Activated naive CD8-positive, alpha-beta T cell treated with anti-CD3 and anti-CD28 coated beads, Interleukin-2, amount 50 U/mL, for 24 hours (primary cell): ENCODE data around the gene IGSF11.
A peak's percentile ranks its signal among the peaks of the same experiment; 100 is the strongest.

ENCODE experiments used
- ATAC-seq: fragments of 150-1000 bp; cut with Tn5 transposase; one replicate; pipeline ENCODE4 v1.10.0; 2021
- DNase-seq: peaks from one replicate; pipeline ENCODE4 v3.0.0; 2021
- H3K27ac Mint-ChIP-seq: one replicate; pipeline ENCODE4 v1.8.0; 2021; ENCODE audit warnings: mild to moderate bottlenecking, mixed read lengths
- H3K27me3 Mint-ChIP-seq: one replicate; pipeline ENCODE4 v1.8.0; 2021; ENCODE audit warnings: mixed read lengths
- H3K36me3 Mint-ChIP-seq: one replicate; pipeline ENCODE4 v1.8.0; 2021; ENCODE audit warnings: low read depth, mixed read lengths
- H3K4me1 Mint-ChIP-seq: one replicate; pipeline ENCODE4 v1.8.0; 2021; ENCODE audit warnings: mixed read lengths
- H3K4me3 Mint-ChIP-seq: one replicate; pipeline ENCODE4 v1.8.0; 2021; ENCODE audit warnings: mild to moderate bottlenecking, moderate library complexity, mixed read lengths
- H3K9me3 Mint-ChIP-seq: one replicate; pipeline ENCODE4 v1.8.0; 2021; ENCODE audit warnings: mixed read lengths

The IGSF11 gene

GRCh38 chr3:118948146-118948545 is 86.5 kb downstream of the IGSF11 start:
- Mint-ChIP-seq H3K4me1 (peaks cover 20% of the 10 kb centered on the region), H3K27ac (no peak overlapping the region), H3K36me3 (no peaks in the 10 kb centered on the region), H3K9me3 (peaks cover 2% of the 10 kb centered on the region), H3K27me3 (no peaks in the 10 kb centered on the region), H3K4me3 (no peak overlapping the region)
- DNase-seq (no peak), ATAC-seq (no peak)

- H3K9me3 Mint-ChIP-seq = no peaks in the 10 kb centered on the region
- ATAC-seq = no peak
- DNase-seq = no peak
- no peak overlapping the region for H3K4me3 Mint-ChIP-seq
- H3K27me3 Mint-ChIP-seq = no peaks in the 10 kb centered on the region
- no peaks in the 10 kb centered on the region for H3K36me3 Mint-ChIP-seq
- H3K4me1 Mint-ChIP-seq = peaks cover 33% of the 10 kb centered on the region
- H3K27ac Mint-ChIP-seq = no peak overlapping the region
Measured at GRCh38 chr3:118946449-118946848, 88.2 kb downstream of the IGSF11 start.

- H3K27ac Mint-ChIP-seq = no peak overlapping the region
- H3K4me3 Mint-ChIP-seq = no peak overlapping the region
- H3K27me3 Mint-ChIP-seq = no peaks in the 10 kb centered on the region
- no peaks in the 10 kb centered on the region for H3K36me3 Mint-ChIP-seq
- no peaks in the 10 kb centered on the region for H3K9me3 Mint-ChIP-seq
- H3K4me1 Mint-ChIP-seq = peaks cover 34% of the 10 kb centered on the region
- ATAC-seq = no peak
- no peak for DNase-seq
Measured at GRCh38 chr3:118945834-118946233, 88.8 kb downstream of the IGSF11 start.

GRCh38 chr3:118943597-118943996 is 91.0 kb downstream of the IGSF11 start:
- DNase-seq = no peak
- no peak overlapping the region for H3K27ac Mint-ChIP-seq
- H3K4me3 Mint-ChIP-seq = no peak overlapping the region
- H3K27me3 Mint-ChIP-seq = no peaks in the 10 kb centered on the region
- H3K36me3 Mint-ChIP-seq = no peaks in the 10 kb centered on the region
- peaks cover 28% of the 10 kb centered on the region for H3K4me1 Mint-ChIP-seq
- ATAC-seq = no peak
- H3K9me3 Mint-ChIP-seq = peaks cover 3% of the 10 kb centered on the region

- no peak for ATAC-seq
- H3K4me1 Mint-ChIP-seq = peaks cover 25% of the 10 kb centered on the region
Measured at GRCh38 chr3:118942671-118943070, 92.0 kb downstream of the IGSF11 start.

GRCh38 chr3:118942195-118942594 is 92.5 kb downstream of the IGSF11 start:
- Mint-ChIP-seq H3K27me3 (no peaks in the 10 kb centered on the region), H3K9me3 (peaks cover 3% of the 10 kb centered on the region), H3K4me1 (peaks cover 25% of the 10 kb centered on the region), H3K27ac (no peak overlapping the region), H3K4me3 (no peak overlapping the region), H3K36me3 (no peaks in the 10 kb centered on the region)
- no peak for DNase-seq
- no peak for ATAC-seq

More at GRCh38 chr3:118942671-118943070, 92.0 kb downstream of the IGSF11 start:
- DNase-seq = no peak
- H3K36me3 Mint-ChIP-seq = no peaks in the 10 kb centered on the region
- no peaks in the 10 kb centered on the region for H3K27me3 Mint-ChIP-seq
- no peak overlapping the region for H3K27ac Mint-ChIP-seq
- no peak overlapping the region for H3K4me3 Mint-ChIP-seq
- H3K9me3 Mint-ChIP-seq = peaks cover 3% of the 10 kb centered on the region

GRCh38 chr3:118941236-118941635 is 93.4 kb downstream of the IGSF11 start:
- Mint-ChIP-seq H3K27ac (no peak overlapping the region), H3K27me3 (no peaks in the 10 kb centered on the region), H3K9me3 (peaks cover 3% of the 10 kb centered on the region), H3K36me3 (no peaks in the 10 kb centered on the region), H3K4me3 (no peak overlapping the region), H3K4me1 (peaks cover 25% of the 10 kb centered on the region)
- DNase-seq = no peak
- no peak for ATAC-seq

- ATAC-seq = peak; percentile 40
- H3K4me3 Mint-ChIP-seq = no peak overlapping the region
Measured at GRCh38 chr3:118938183-118938961, 96.3 kb downstream of the IGSF11 start.

GRCh38 chr3:118936811-118937210 is 97.8 kb downstream of the IGSF11 start:
- Mint-ChIP-seq H3K4me3 (no peak overlapping the region), H3K27me3 (no peaks in the 10 kb centered on the region), H3K27ac (no peak overlapping the region), H3K36me3 (no peaks in the 10 kb centered on the region), H3K4me1 (peaks cover 11% of the 10 kb centered on the region), H3K9me3 (peaks cover 3% of the 10 kb centered on the region)
- no peak for DNase-seq
- no peak for ATAC-seq

More at GRCh38 chr3:118938183-118938961, 96.3 kb downstream of the IGSF11 start:
- Mint-ChIP-seq H3K9me3 (peaks cover 3% of the 10 kb centered on the region), H3K27ac (no peak overlapping the region), H3K36me3 (no peaks in the 10 kb centered on the region), H3K27me3 (no peaks in the 10 kb centered on the region), H3K4me1 (peaks cover 21% of the 10 kb centered on the region)
- DNase-seq = no peak

GRCh38 chr3:118932822-118933558 is 101.7 kb downstream of the IGSF11 start:
- Mint-ChIP-seq H3K27ac (no peak overlapping the region), H3K36me3 (no peaks in the 10 kb centered on the region), H3K4me1 (no peaks in the 10 kb centered on the region), H3K27me3 (no peaks in the 10 kb centered on the region), H3K9me3 (no peaks in the 10 kb centered on the region), H3K4me3 (no peak overlapping the region)
- ATAC-seq (no peak), DNase-seq (no peak)

- ATAC-seq = no peak
- no peak overlapping the region for H3K4me3 Mint-ChIP-seq
- no peaks in the 10 kb centered on the region for H3K27me3 Mint-ChIP-seq
- DNase-seq = no peak
- no peak overlapping the region for H3K27ac Mint-ChIP-seq
- no peaks in the 10 kb centered on the region for H3K9me3 Mint-ChIP-seq
- H3K36me3 Mint-ChIP-seq = no peaks in the 10 kb centered on the region
- no peaks in the 10 kb centered on the region for H3K4me1 Mint-ChIP-seq
Measured at GRCh38 chr3:118931996-118932395, 102.7 kb downstream of the IGSF11 start.

- no peak for DNase-seq
- H3K9me3 Mint-ChIP-seq = no peaks in the 10 kb centered on the region
Measured at GRCh38 chr3:118927449-118927848, 107.2 kb downstream of the IGSF11 start.

GRCh38 chr3:118912188-118912587 is 122.5 kb downstream of the IGSF11 start:
- H3K4me1 Mint-ChIP-seq = no peaks in the 10 kb centered on the region
- H3K36me3 Mint-ChIP-seq = no peaks in the 10 kb centered on the region
- ATAC-seq (no peak), DNase-seq (no peak)
- no peak overlapping the region for H3K4me3 Mint-ChIP-seq
- H3K27me3 Mint-ChIP-seq = peaks cover 3% of the 10 kb centered on the region
- no peak overlapping the region for H3K27ac Mint-ChIP-seq
- no peaks in the 10 kb centered on the region for H3K9me3 Mint-ChIP-seq

More at GRCh38 chr3:118927449-118927848, 107.2 kb downstream of the IGSF11 start:
- Mint-ChIP-seq H3K36me3 (no peaks in the 10 kb centered on the region), H3K27me3 (no peaks in the 10 kb centered on the region), H3K27ac (no peak overlapping the region), H3K4me3 (no peak overlapping the region), H3K4me1 (no peaks in the 10 kb centered on the region)
- no peak for ATAC-seq

- H3K9me3 Mint-ChIP-seq = no peaks in the 10 kb centered on the region
- H3K4me3 Mint-ChIP-seq = no peak overlapping the region
- DNase-seq (no peak), ATAC-seq (no peak)
- peaks cover 3% of the 10 kb centered on the region for H3K27me3 Mint-ChIP-seq
- no peaks in the 10 kb centered on the region for H3K4me1 Mint-ChIP-seq
- no peaks in the 10 kb centered on the region for H3K36me3 Mint-ChIP-seq
- no peak overlapping the region for H3K27ac Mint-ChIP-seq
Measured at GRCh38 chr3:118910332-118910731, 124.3 kb downstream of the IGSF11 start.

- Mint-ChIP-seq H3K4me3 (no peak overlapping the region), H3K27ac (no peak overlapping the region), H3K36me3 (no peaks in the 10 kb centered on the region), H3K27me3 (peaks cover 3% of the 10 kb centered on the region), H3K4me1 (no peaks in the 10 kb centered on the region), H3K9me3 (no peaks in the 10 kb centered on the region)
- DNase-seq = no peak
- ATAC-seq = no peak
Measured at GRCh38 chr3:118909763-118910162, 124.9 kb downstream of the IGSF11 start.
